DLD1 (cell line): Measurements from ENCODE around the gene RPL36AL.

Source experiments
- in situ Hi-C: cut with HindIII; loops from 2 replicates; pipeline ENCODE4 v1.10.0; 2017; ENCODE audit warnings: low sequenced_read_pairs

The RPL36AL gene

DNA sequence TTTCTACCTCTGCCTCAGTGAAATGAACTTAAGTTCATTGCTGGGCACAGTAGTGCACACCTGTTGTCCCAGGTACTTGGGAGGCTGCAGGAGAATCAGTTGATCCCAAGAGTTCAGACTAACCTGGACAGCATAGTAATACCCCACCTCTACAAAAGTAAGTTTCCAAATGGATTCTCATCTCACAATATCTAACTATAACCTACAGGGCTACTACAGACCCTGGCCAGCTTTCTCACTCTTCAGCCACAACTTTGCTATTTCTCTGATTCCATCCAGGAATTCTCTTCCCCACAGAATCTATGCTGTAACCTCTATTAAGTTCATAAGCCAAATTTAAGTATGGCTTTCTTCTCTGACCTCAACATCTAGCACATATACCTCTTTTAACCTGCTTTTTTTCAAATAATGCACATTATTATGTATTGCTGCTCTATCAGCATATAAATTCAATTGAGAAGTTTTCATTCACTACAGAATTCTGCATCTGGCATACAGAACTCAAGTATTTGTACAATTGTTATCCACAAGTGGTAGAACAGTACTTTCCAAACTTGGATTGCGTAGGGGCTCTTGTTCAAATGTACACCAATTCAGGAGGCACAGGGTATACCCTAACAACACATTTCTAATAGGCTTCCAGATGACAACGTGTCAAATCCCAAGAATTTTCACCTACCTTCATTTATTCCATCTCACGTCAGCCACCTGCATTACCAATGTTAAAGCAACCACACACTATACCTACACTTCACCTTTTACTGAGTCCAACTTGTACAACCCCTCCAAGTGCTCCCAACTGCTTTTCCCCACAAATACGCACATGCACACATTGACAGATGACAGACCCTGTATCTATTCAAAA, 38.1 kb downstream of the RPL36AL start:
- in situ Hi-C loops, result no loop called here

DNA sequence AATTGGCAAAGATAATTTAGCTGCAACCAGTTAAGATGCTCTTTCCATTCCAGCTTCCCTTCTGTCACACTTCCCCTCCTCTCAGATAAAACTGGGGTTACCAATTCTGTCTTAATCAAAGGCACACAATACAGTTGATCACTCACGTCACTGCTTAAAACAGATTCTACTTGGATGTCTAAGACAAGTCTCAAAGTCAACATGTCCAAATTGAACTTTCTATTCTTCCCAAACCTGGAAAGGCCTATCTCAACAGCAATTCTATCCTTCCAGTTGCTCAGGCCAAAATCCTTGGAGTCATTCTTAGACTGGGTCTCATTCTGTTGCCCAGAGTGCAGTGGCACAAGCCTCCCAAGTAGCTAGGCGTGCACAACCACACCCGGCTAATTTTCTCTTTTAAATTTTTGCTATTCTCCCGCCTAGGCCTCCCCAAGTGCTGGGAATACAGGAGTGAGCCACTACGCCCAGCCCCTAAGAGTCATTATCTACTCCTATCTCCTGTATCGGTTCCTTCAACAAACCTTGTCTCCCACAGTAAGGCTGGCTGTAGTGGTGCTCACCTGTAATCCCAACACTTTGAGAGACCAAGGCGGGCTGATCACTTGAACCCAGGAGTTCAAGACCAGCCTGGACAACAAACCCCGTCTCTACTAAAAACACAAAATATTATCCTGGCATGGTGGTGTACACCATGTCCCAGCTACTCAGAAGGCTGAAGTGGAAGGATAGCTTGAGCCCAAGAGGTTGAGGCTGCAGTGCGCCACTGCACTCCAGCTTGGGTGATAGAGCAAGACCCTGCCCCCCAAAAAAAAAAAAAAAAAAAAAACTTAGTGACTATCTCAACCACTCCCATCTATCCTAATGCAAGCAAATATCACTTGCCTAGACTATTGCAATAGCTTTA, 39.0 kb downstream of the RPL36AL start:
- in situ Hi-C loops, result no loop called here

- in situ Hi-C loops, result no loop called here
These were observed 40.6 kb downstream of the RPL36AL start for GRCh38 chr14:49579841-49580240.

DNA sequence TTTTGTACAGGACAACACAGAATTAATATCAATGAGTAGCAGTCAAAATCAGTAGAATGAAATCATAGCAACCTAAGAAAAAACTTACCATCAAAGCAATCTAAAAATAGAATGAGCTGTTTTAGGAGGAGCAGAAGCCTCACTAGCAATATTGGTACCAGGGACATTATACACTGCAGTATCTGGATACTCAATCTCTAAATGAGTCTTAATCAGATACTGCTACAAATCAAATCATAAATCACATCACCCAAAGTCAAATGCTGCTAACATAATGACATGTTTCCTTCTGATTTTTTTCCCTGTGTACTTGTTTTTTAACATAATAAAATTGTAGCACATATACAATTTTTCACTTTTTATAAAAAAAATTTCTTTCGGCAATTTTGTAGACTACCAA, 42.3 kb downstream of the RPL36AL start:
- in situ Hi-C loops, result no loop called here

GRCh38 chr14:49574038-49574437, 46.4 kb downstream of the RPL36AL start:
- in situ Hi-C loops, result no loop called here

- in situ Hi-C loops, result no loop called here
These were observed 51.1 kb downstream of the RPL36AL start for GRCh38 chr14:49569281-49569680.
